22Rv1 (cell line): ENCODE results near the gene ENO1.

Source experiments
- CTCF ChIP-seq: fragments of 450-650 bp; IDR thresholded peaks from 2 replicates; pipeline ENCODE4 v1.5.1; 2017; ENCODE audit warnings: mild to moderate bottlenecking
- ZFX ChIP-seq: fragments of 450-650 bp; IDR thresholded peaks from 2 replicates; pipeline ENCODE4 v1.6.1; 2017; ENCODE audit warnings: antibody characterized with exemption, borderline replicate concordance

- no peak for TF ChIP-seq CTCF
- no peak for TF ChIP-seq ZFX
Observed at GRCh38 chr1:8908388-8909151, 30.1 kb upstream of the ENO1 start.
